B cell (primary cell): ENCODE results near the gene CXCR6.

Experiments
- CTCF ChIP-seq: fragments of 200-600 bp; IDR thresholded peaks from one replicate; pipeline ENCODE4 v1.8.0; 2022; ENCODE audit warnings: antibody characterized with exemption, mild to moderate bottlenecking
- EZH2 ChIP-seq: IDR thresholded peaks from 2 replicates; pipeline ENCODE4 v1.6.1; 2012; ENCODE audit warnings: borderline replicate concordance, low read depth, mild to moderate bottlenecking, moderate library complexity, low read length; ENCODE audit not compliant: insufficient read depth, poor library complexity, severe bottlenecking

DNA sequence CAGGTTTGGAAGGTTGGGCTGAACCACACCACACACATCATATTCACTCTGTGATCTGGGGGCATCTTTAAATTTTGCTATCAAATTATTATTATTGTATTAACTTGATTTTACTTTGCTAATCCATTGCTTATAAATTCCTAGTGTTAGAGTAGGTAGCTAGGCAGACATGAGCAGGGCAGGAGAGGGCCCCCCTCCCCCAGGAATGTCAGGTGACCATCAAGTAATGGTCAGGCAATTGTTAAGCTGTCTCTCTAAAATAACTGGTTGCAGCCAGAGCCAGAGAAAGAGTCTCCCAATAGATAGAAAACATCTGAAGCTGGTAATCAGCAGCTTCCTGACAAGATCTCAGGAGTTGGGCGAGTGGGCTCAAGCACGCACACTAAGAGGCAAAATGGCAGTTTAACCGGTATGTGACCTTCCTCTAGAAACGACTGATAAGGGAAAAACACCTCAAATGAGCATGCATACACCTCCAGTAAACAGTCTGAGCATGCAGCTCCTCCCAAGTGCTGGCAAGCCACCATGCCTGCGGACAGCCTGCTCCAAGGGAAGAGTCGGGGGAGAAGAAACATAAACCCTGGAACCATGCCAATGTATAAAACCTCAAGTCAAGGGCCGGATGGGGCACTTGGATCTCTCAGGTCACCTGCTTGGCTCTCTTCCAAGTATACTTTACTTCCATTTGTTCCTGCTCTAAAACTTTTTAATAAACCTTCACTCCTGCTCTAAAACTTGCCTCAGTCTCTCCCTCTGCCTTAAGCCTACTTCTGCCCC is 3.1 kb upstream of the CXCR6 start:
- TF ChIP-seq CTCF (no peak), EZH2 (no peak)
